HG03460 (cell line): ENCODE results near the gene MARCHF5.
"Not testable (repeated sequence)": the region's sequence is repeated elsewhere in the genome, so short reads cannot be mapped to it uniquely, and the experiment has no call there.

Experiments
- ATAC-seq: cut with Tn5 transposase; IDR thresholded peaks from one replicate; pipeline ENCODE4 v1.9.1; 2021; ENCODE audit not compliant: unreplicated experiment

Gene MARCHF5

DNA sequence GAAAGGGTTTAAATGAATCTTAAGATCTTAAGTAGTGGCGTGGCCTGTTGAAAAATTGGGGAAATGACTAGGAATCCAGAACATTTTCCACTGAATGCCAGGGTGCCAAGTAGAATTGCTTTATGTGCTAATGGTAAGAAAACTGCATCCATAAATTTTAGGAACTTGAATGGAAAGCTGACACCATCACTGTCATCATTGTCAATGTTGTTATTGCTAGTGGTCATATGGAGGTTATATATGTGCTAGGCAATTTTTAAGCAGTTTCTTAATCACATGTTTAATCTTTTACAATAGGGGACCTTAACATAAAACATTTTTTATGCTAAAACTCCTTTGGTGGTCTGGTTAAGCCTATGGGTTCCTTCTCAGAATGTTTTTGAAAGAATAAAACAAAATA, 13.1 kb downstream of the MARCHF5 start:
- no peak for ATAC-seq

DNA sequence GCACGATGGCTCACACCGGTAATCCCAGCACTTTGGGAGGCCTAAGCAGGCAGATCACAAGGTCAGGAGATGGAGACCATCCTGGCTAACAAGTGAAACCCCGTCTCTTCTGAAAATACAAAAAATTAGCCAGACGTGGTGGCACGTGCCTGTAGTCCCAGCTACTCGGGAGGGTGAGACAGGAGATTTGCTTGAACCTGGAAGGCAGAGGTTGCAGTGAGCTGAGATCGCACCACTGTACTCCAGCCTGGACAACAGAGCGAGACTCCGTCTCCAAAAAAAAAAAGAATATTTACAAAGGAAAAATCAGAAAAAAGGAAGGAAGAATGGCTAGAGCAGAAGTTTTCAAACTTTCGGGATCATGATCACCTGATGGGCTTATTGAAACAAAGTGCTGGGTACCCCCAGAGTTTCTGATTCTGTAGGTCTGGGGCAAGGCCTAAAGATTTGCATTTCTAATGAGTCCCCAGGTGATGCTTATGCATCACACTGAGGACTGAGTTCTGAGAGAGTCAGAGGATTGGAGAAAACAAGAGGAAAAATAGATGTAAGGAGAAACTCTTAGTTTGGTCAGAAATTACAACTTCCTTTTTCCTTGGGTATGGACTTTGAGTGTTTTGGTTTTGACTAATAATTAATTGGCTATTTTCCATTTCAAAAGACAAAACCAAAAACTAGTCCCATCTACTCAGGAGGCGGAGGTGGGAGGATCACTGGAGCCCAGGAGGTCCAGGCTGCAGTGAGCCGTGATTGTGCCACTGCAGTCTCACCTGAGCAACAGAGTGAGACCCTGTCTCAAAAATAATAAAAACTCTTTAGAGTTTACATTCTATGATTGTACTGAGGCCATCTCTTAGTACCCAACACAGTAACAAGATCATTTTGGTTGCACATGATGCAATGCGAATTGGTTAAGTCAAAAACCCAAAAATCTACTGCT, 14.4 kb downstream of the MARCHF5 start:
- ATAC-seq, result no peak

DNA sequence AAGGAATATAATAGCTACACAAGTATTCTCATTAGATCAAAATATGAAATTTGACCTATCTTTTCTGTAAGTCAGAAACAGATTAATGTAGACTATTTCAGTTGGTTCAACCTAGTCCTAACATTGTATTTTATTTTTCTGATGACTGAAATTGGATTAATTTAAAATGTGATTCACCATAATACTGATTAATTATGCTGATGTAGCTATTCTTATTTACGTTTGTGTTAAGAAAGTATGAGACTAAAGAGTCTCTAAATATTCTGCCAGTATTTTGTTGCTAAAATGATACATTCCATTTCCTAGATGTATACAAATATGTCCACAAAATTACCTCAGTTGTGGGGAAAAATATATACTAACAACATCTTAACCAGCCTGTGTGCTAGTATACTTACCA, 18.3 kb downstream of the MARCHF5 start:
- ATAC-seq, result no peak

DNA sequence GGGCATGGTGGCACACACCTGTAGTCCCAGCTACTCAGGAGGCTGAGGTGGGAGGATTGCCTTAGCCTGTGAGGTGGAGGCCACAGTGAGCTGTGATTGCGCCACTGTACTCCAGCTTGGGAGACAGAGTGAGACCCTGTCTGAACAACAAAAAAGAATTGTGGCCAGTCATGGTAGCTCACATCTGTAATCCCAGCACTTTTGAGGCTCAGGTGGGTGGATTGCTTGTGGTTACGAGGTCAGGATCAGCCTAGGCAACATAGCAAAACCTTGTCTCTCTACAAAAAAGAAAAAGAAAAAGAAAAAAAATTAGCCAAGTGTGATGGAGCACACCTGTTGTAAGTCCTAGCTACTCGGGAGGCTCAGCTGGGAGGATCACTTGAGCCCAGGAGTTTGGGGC, 22.8 kb downstream of the MARCHF5 start:
- ATAC-seq, result no peak

DNA sequence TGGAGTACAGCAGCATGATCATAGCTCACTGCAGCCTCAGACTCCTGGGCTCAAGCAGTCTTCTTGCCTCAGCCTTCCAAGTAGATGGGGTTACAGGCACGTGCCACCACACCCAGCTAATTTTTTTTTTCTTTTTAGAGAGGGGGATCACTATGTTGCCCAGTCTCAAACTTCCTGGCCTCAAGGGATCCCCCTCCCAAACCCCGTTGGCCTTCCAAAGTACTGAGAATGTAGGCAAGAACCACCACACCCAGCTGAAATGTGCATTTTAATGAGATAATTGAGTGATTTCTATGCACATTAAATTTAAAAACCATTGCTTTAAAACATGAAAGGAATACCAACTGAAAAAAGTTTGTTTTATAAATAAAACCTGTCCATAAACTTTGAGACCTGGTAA, 25.6 kb downstream of the MARCHF5 start:
- ATAC-seq, result no peak

DNA sequence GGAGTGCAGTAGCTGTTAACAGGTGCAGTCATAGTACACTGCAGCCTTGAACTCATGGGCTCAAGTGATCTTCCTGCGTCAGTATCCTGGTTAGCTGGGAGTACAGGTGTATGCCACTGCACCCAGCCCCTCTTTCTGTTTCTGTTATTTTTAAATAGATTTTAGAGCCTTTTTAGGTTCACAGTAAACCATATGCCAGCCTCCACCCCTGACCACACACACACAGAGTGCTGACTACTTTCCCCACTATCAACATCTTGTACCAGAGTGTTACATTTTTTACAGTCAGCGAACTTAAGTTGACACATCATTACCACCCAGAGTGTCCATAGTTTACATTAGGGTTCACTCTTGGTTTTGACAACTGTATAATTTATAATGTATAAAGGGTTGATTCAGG, 32.1 kb downstream of the MARCHF5 start:
- ATAC-seq, result no peak

DNA sequence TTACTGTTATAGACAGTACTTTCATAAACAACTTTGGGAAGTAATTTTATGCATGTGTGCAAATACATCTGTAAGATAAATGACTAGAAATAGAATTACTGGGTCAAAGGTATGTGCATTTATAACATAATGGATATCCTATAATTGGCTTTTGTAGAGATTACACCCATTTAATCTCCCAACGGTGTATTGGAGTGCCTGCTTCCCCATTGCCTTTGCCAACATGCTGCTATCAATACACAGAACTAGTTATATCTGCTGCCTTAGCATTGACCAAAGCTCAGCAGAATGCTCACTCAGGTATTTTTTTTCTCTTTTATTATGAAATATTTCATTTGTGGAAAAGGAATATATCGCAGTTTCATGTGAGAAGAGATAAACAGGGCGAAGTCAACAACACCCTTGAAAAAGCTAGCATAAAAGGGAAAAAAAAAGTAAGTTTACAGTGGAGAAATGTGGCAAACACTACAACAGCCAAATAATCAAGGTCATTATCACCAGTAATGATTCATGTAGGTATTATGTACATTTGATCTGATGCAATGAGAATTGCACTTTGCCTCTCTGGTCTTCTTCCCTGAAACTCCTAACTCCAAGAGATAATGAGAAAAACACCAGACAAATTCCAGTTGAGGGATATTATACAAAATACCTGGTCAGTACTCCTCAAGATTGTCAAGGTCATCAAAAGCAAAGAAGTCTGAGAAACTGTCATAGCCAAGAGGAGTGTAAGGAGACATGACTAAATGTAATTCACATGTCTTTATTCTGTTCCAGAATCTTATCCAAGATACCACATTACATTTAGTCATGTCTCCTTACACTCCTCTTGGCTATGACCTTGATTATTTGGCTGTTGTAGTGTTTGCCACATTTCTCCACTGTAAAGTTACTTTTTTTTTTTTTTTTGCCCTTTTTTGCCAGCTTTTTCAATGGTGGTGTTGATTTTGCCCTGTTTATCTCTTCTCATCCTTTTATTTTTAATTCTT, 36.8 kb downstream of the MARCHF5 start:
- no peak for ATAC-seq

DNA sequence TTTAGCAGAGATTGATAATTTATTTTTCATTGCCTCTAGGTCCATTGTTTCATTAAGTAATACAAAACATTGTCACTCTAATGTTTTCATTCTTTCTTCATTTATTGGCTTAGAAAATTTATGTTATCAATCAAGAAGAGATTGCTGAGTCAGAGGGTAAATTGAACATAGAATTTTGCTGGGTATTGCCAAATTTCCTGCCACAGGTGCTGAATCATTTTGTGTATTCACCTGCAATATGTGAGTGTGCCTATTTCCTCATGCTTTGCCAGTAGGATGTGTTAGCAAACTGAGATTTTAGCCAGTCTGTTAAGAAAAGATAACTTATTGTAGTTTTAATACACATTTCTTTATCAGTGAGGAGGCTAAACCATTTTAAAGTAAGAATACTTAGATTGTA, 38.0 kb downstream of the MARCHF5 start:
- no peak for ATAC-seq

DNA sequence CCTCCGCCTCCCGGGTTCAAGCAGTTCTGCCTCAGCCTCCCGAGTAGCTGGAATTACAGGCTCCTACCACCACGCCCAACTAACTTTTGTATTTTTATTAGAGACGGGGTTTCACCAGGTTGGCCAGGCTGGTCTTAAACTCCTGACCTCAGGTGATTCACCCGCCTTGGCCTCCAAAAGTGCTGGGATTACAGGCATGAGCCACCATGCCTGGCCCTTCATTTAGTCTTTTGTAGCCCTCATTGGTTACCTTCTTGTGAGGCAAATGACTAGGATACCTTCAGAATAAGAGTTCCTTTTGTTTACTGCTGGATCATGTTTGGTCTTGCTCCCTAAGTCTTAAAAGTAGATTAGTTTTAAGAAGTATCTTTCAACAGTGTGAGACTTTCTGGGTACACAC, 39.0 kb downstream of the MARCHF5 start:
- ATAC-seq, result not testable (repeated sequence)

DNA sequence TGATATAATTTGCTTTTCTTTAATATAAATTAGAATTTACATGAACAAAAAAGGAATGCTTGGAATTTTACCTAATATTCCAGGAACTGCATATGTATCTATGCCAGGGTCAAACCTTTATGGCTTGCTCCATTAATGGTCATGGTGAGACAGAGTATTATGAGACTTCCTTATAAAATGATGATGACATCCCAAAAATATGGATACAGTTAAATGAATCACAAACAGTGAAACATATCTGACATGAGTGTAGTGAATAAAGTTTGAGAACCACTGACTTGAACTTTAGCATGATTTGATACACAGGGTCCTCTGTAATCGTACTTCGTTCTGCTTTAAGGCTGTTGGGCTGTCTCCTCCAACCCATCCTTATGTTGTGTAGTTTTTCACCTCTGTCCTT, 51.8 kb downstream of the MARCHF5 start:
- ATAC-seq, result no peak

DNA sequence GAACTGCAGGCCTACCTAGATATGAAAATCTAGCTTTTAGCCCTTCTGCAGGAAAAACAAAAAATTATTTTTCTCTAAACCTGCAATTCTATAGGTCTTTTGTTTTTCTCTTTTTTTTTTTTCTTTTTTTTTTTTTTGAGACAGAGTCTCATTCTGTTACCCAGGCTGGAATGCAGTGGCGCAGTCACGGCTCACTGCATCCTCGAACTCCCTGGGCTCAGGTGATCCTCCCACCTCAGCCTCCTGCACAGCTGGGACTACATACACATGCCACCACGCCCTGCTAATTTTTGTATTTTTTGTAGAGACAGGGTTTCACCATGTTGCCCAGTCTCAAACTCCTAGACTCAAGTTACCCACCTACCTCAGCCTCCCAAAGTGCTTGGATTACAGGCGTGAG, 54.6 kb downstream of the MARCHF5 start:
- not testable (repeated sequence) for ATAC-seq

DNA sequence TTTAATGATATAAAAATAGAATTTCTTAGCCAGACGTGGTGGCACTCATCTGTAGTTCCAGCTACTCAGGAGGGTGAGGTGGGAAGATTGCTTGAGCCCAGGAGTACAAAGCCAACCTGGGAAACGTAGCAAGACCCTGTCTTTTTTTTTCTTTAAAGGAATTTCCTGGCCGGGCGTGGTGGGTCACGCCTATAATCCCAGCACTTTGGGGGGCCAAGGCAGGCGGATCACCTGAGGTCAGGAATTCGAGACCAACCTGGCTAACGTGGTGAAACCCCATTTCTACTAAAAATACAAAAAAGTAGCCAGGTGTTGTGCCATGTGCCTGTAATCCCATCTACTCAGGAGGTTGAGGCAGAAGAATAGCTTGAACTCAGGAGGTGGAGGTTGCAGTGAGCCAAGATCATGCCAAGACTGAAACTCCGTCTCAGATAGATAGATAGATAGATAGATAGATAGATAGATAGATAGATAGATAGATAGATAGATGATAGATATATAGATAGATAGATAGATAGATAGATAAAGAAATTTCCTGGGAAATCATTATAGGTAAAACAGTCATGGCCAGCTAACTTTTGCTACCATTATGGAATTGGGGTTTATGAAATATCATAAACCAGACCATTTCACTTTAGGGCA, 56.2 kb downstream of the MARCHF5 start:
- not testable (repeated sequence) for ATAC-seq

DNA sequence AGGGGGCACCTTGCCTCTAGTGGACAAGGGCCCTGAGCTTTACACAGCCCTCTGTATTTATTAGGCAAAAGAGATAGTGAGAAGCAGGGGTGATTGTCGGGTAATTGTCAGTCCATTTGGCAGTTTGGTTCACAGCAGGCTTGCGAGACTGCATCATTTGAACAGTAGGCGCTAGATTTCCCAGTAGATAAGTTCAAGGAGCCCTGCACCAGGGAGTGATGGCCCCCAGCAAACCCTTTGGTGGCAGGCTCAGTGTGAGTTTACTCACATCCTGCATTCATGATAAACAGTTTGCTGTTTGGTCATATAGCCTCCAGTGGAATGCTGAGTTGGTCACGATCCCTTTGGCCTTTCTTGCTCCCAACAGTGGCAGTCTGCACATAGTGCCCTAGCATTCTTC, 59.4 kb downstream of the MARCHF5 start:
- no peak for ATAC-seq

DNA sequence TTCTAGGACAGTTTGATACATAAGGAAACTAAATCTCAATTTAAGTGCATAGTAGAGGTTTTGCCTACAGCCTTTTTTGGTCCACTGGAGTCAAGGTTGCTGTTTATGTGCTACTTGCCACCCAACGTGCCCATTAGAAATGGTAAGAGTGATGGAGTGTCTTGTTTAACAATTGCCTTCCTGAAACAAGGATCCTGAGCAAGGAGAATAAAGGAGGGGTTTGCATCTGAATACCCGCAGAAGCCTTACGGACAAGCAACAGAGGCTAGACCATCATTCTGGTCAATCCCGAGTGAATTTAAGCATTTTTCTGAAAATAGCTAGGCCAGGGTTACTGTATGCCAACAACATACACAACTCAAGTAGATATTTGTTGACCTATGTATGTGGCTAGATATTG, 63.6 kb downstream of the MARCHF5 start:
- no peak for ATAC-seq

DNA sequence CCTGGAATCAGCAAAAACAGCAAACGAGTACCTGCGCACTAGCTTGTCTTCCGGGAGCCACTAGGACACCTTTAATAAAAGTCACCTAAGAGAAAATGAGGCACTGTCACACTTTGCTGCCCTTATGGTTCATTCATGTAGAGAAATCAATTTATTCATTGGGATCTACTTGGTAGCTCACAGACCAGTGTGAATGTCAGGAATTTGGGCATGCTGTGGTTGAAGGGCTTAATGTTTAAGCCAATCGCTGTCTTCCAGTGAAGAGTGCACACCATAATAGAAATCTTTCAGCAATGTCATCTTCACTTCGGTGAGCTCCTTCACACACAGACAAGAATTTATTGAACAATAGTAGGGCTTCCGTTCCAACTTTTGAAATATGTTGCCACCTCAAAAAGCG, 65.1 kb downstream of the MARCHF5 start:
- ATAC-seq, result no peak

DNA sequence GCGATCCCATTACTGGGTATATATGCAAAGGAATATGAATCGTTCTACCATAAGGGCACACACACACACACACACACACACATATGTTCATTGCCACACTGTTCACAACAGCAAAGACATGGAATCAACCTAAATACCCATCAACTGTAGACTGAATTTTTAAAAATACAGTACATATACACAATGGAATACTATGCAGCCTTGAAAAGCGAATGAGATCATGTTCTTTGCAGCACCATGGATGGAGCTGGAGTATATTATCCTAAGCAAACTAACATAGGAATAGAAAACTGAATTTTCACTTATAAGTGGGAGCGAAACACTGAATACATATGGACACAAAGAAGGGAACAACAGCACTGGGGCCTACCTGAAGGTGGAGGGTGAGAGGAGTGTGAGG, 72.5 kb downstream of the MARCHF5 start:
- ATAC-seq, result no peak

DNA sequence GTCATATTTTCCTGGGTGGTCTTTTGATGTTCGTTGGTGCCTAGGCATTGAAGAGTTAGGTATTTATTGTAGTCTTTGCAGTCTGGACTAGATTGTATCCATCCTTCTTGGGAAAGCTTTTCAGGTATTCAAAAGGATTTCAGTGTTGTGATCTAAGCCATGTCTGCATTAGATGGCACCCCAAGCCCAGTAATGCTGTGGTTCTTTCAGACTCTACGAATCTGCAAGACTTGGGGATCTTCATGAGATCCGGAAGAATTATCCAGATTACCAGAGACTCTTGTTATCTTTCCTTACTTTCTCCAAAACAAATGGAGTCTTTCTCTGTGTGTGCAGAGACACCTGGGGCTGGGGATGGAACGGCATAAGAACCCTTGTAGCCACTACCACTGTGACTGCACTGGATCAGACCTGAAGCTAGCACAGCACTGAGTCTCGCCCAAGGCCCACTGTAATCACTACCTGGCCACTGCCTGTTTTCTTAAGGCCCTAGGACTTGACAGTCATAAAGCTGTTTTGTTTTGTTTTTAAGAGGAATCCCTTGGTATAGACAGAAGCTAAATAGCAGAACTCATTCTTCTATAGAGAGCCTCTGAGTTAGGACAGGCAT, 75.5 kb downstream of the MARCHF5 start:
- ATAC-seq, result no peak

DNA sequence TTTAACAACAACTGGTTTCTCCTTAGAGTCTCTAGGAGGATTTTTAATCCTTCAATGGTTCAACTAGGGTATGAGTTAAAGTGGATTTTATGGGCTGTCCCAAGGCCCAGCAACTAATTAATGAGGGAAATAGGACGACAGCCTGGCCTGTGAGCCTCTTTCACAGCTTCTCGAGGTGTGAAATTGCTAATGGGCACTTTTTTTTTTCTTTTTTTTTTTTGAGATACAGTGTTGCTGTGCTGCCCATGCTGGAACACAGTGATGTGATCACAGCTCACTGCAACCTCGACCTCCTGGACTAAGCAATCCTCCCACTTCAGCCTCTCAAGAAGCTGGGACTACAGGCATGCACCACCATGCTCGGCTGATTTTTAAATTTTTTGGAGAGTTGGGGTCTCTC, 87.0 kb downstream of the MARCHF5 start:
- ATAC-seq, result no peak

DNA sequence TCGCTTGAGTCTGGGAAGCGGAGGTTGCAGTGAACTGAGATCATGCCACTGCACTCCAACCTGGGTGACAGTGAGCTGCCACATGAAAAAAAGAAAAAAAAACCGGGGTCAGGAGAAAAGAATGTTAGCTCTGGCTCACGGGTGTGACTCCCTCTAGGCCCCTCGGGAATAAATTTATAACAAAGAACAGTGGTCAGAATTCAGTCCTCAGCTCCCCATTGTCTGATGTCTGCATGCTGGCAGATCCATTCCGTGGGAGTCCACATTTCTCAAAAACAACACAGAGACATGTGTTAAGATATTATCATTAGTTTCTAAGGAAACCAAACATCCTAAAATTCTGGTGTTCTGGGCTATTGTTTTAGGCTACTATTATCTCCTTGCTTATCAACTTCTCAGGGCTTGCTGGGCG, 90.6 kb downstream of the MARCHF5 start:
- ATAC-seq, result no peak

DNA sequence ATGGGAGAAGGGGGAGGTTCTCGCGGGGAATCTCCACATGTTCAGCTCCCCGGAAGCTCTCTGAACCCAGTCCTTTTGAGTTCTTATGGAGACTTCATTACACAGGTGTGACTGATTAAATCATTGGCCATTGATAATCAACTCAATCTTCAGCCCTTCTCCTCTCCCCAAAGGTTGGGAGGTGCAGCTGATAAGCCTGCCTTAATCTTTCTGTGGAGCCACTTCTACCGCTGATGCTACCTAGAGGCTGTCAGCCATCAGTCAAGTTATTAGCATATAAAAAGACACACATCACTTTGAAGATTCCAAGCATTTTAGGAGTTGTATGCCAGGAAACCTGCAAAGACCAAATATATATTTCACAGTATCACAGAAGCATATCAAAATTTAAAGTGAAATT, 91.7 kb downstream of the MARCHF5 start:
- no peak for ATAC-seq

DNA sequence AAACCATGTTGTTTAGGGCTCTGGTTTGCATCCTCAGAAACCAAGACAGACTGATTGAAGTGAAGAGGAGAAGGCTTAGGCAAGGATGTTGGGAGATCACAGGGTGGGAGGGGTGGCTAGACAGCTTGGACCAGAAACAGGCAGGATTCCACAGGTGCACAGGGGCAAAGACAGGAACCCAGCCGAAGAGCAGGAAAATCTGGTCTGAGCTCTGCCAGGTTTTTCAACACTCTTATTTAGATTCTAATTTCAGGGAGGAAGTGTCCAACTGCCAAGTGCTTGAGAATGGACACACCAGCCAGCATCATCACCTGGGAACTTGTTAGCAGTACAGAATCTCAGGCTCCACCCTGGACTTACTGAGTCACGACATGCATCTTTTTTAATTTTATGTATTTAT, 93.8 kb downstream of the MARCHF5 start:
- no peak for ATAC-seq
